Keratinocyte (primary cell): Measurements from ENCODE around the gene FTO. TPM values are rescaled to one million over a fixed set of nuclear protein-coding genes. Genes with fewer than 3 reads are reported as not detected.

Experiments used
- DNase-seq: peaks from one replicate; pipeline ENCODE4 v3.0.0-alpha.2; 2011; ENCODE audit warnings: low read depth, missing footprints, low spot score
- FAIRE-seq: peaks from 2 replicates; lab custom pipeline; 2011; peaks lifted over from hg19 to GRCh38; lab: Jason Lieb, UNC
- H2AFZ ChIP-seq: 2 replicates; pipeline ENCODE4 v1.6.0; 2012; ENCODE audit warnings: low read length, control low read depth, inconsistent platforms; ENCODE audit not compliant: control insufficient read depth
- H3K27ac ChIP-seq: 2 replicates; pipeline ENCODE4 v1.5.1; 2011; ENCODE audit warnings: low read length; ENCODE audit not compliant: control insufficient read depth, insufficient read depth
- H3K27me3 ChIP-seq: 3 replicates; pipeline ENCODE4 v1.6.0; 2011; ENCODE audit warnings: low read length; ENCODE audit not compliant: control insufficient read depth, insufficient read depth; ENCODE audit errors: extremely low read depth
- H3K36me3 ChIP-seq, 2 experiments: 2 replicates in 1 of 2; 3 replicates in 1 of 2; pipeline ENCODE4 v1.5.1; 2011; ENCODE audit warnings: low read length in 2 of 2, mild to moderate bottlenecking in 1 of 2; ENCODE audit not compliant: control insufficient read depth in 2 of 2, insufficient read depth in 2 of 2; ENCODE audit errors: extremely low read depth in 1 of 2
- H3K4me1 ChIP-seq: 3 replicates; pipeline ENCODE4 v1.5.1; 2011; ENCODE audit warnings: low read length; ENCODE audit not compliant: control insufficient read depth, insufficient read depth; ENCODE audit errors: extremely low read depth
- H3K4me2 ChIP-seq: 3 replicates; pipeline ENCODE4 v1.6.0; 2011; ENCODE audit warnings: low read depth, low read length; ENCODE audit not compliant: control insufficient read depth, insufficient read depth; ENCODE audit errors: extremely low read depth
- H3K4me3 ChIP-seq, 3 experiments: fragments of 200-600 bp in 1 of 3; sonication (generic) in 1 of 3; 2 replicates in 2 of 3; 3 replicates in 1 of 3; pipeline ENCODE4 v1.5.1; 2011 to 2016; ENCODE audit warnings: low read length in 3 of 3, mild to moderate bottlenecking in 3 of 3, control low read depth in 2 of 3, inconsistent platforms in 1 of 3, low read depth in 1 of 3, mixed read lengths in 1 of 3, mixed run types in 1 of 3, moderate library complexity in 1 of 3; ENCODE audit not compliant: control insufficient read depth in 2 of 3, insufficient read depth in 2 of 3; ENCODE audit errors: extremely low read depth in 1 of 3
- H3K79me2 ChIP-seq: 2 replicates; pipeline ENCODE4 v1.6.0; 2012; ENCODE audit warnings: low read length; ENCODE audit not compliant: control insufficient read depth, insufficient read depth
- H3K9ac ChIP-seq: 3 replicates; pipeline ENCODE4 v1.6.0; 2011; ENCODE audit warnings: low read length; ENCODE audit not compliant: control insufficient read depth, insufficient read depth; ENCODE audit errors: extremely low read depth
- H3K9me1 ChIP-seq: 3 replicates; pipeline ENCODE4 v1.6.0; 2011; ENCODE audit warnings: low read length; ENCODE audit not compliant: control insufficient read depth, insufficient read depth; ENCODE audit errors: extremely low read depth
- H3K9me3 ChIP-seq: 2 replicates; pipeline ENCODE4 v1.5.1; 2012; ENCODE audit warnings: low read depth, low read length; ENCODE audit not compliant: control insufficient read depth
- H4K20me1 ChIP-seq: 3 replicates; pipeline ENCODE4 v1.6.0; 2011; ENCODE audit warnings: low read length; ENCODE audit not compliant: control insufficient read depth, insufficient read depth; ENCODE audit errors: extremely low read depth
- CTCF ChIP-seq, 3 experiments: IDR thresholded peaks in 1 of 3; conservative IDR thresholded peaks in 1 of 3; optimal IDR thresholded peaks in 1 of 3; 2 replicates in 2 of 3; 3 replicates in 1 of 3; pipeline versions ENCODE3 to v1.5.1; 2011; ENCODE audit warnings: low read length in 3 of 3, mild to moderate bottlenecking in 3 of 3, moderate library complexity in 2 of 3, control low read depth in 1 of 3, inconsistent platforms in 1 of 3; ENCODE audit not compliant: insufficient read depth in 2 of 3; ENCODE audit errors: extremely low read depth in 1 of 3
- EZH2 ChIP-seq: IDR thresholded peaks from one replicate; pipeline ENCODE4 v1.6.1; 2012; ENCODE audit warnings: inconsistent platforms, mild to moderate bottlenecking, low read length, moderate library complexity
- dilution Hi-C: fragments of 300-500 bp; cut with MboI; formaldehyde crosslinking; loops from one replicate; pipeline ENCODE4 v1.7.0; 2020; ENCODE audit warnings: low sequenced_read_pairs; ENCODE audit not compliant: extremely low pct_ligation_motif_present
- polyA plus RNA-seq, 5 experiments: library from polyadenylated mRNA; depleted of rRNA in 3 of 5; stranded (reverse) in 3 of 5; stranded (forward) in 1 of 5; unstranded in 1 of 5; fragments of >200 nt; gene quantifications; 1 replicate in 1 of 5; 2 replicates in 3 of 5; 3 replicates in 1 of 5; pipeline versions ENCODE4 v1.2.1 to v1.2.3, GENCODE V29; 2011 to 2012; ENCODE audit warnings: missing spikeins in 2 of 5, low read depth in 1 of 5, low replicate concordance in 1 of 5

FTO gene
- polyA plus RNA-seq, 1 donor (not counting 4 experiments of a cell fraction or from before 2014, with no cell fraction given), result 56.4 TPM

- dilution Hi-C loops, result no loop called here
- no peak overlapping the region for H3K4me2 ChIP-seq
- no peak overlapping the region for H3K27ac ChIP-seq
Observed at GRCh38 chr16:53672461-53672860, 31.5 kb upstream of the FTO start.

GRCh38 chr16:53673189-53673588, 30.8 kb upstream of the FTO start:
- no peak overlapping the region for H2AFZ ChIP-seq

More at GRCh38 chr16:53672461-53672860, 31.5 kb upstream of the FTO start:
- no peak overlapping the region for H3K4me3 ChIP-seq
- FAIRE-seq, result no peak
- no peak overlapping the region for H3K9ac ChIP-seq
- no peak for TF ChIP-seq CTCF (optimal IDR thresholded peaks at IDR 0.05 in 1 of 3, IDR thresholded peaks at IDR 0.05 in 1 of 3, conservative IDR thresholded peaks at IDR 0.05 in 1 of 3; ENCODE audit: extremely low read depth in 1 of 3, insufficient read depth in 2 of 3, low read length in 3 of 3)
- no peak for TF ChIP-seq EZH2
- no peak for DNase-seq
- no peaks in the 10 kb centered on the region for H3K9me3 ChIP-seq
- H3K4me1 ChIP-seq, result no peaks in the 10 kb centered on the region
- no peaks in the 10 kb centered on the region for H4K20me1 ChIP-seq
- no peak overlapping the region for H2AFZ ChIP-seq
- no peaks in the 10 kb centered on the region for H3K27me3 ChIP-seq
- no peaks in the 10 kb centered on the region for H3K36me3 ChIP-seq
- H3K79me2 ChIP-seq, result no peaks in the 10 kb centered on the region
- H3K9me1 ChIP-seq, result no peaks in the 10 kb centered on the region

More at GRCh38 chr16:53673189-53673588, 30.8 kb upstream of the FTO start:
- FAIRE-seq (no peak), DNase-seq (no peak)
- Histone ChIP-seq H3K9ac (no peak overlapping the region), H3K27ac (no peak overlapping the region), H3K9me1 (no peaks in the 10 kb centered on the region), H3K36me3 (no peaks in the 10 kb centered on the region), H3K9me3 (no peaks in the 10 kb centered on the region), H3K4me3 (no peak overlapping the region), H3K27me3 (no peaks in the 10 kb centered on the region), H3K4me2 (no peak overlapping the region), H3K4me1 (no peaks in the 10 kb centered on the region), H3K79me2 (no peaks in the 10 kb centered on the region), H4K20me1 (no peaks in the 10 kb centered on the region)
- dilution Hi-C loops, result no loop called here
- TF ChIP-seq EZH2, result no peak
- TF ChIP-seq CTCF (optimal IDR thresholded peaks at IDR 0.05 in 1 of 3, IDR thresholded peaks at IDR 0.05 in 1 of 3, conservative IDR thresholded peaks at IDR 0.05 in 1 of 3; ENCODE audit: extremely low read depth in 1 of 3, insufficient read depth in 2 of 3, low read length in 3 of 3), result no peak
